HepG2 (cell line): ENCODE data around the gene PCIF1. TPM values are rescaled to one million over a fixed set of nuclear protein-coding genes. Genes with fewer than 3 reads are reported as not detected.
A peak's percentile ranks its signal among the peaks of the same experiment; 100 is the strongest.

ENCODE experiments used
- CCDC6 ChIP-seq: sonication (generic); formaldehyde crosslinking; IDR thresholded peaks from 2 replicates; pipeline ENCODE4 v1.8.1; 2022; ENCODE audit warnings: mild to moderate bottlenecking, missing genetic modification reagents, moderate library complexity
- JUN ChIP-seq: sonication (generic); formaldehyde crosslinking; IDR thresholded peaks from 2 replicates; pipeline ENCODE4 v1.4.0; 2020; ENCODE audit warnings: mild to moderate bottlenecking, missing genetic modification reagents
- KDM2A ChIP-seq: sonication (generic); formaldehyde crosslinking; IDR thresholded peaks from 2 replicates; pipeline ENCODE4 v1.4.0; 2020; ENCODE audit warnings: low read depth, missing genetic modification reagents, borderline replicate concordance
- MAFF ChIP-seq: IDR thresholded peaks from 2 replicates; pipeline ENCODE4 v1.6.1; 2011; ENCODE audit warnings: low read depth, low read length, improper control_type of control experiment
- MATR3 ChIP-seq: sonication (generic); formaldehyde crosslinking; IDR thresholded peaks from 2 replicates; pipeline ENCODE4 v1.4.0; 2020; ENCODE audit warnings: missing genetic modification reagents
- MYNN ChIP-seq: sonication (generic); formaldehyde crosslinking; IDR thresholded peaks from 2 replicates; pipeline ENCODE4 v1.4.0; 2020; ENCODE audit warnings: mild to moderate bottlenecking, low read depth, missing genetic modification reagents
- NCOA2 ChIP-seq: sonication (generic); formaldehyde crosslinking; IDR thresholded peaks from 2 replicates; pipeline ENCODE4 v1.8.0; 2022; ENCODE audit warnings: inconsistent platforms
- NFE2L1 ChIP-seq: sonication (generic); formaldehyde crosslinking; IDR thresholded peaks from 2 replicates; pipeline ENCODE4 v1.4.0; 2020; ENCODE audit warnings: missing genetic modification reagents, mild to moderate bottlenecking, borderline replicate concordance
- PPARG ChIP-seq: conservative IDR thresholded peaks from 2 replicates; pipeline ENCODE4 v1.6.1; 2016; ENCODE audit warnings: missing biosample characterization, missing genetic modification reagents
- ZNF44 ChIP-seq: sonication (generic); formaldehyde crosslinking; IDR thresholded peaks from 2 replicates; pipeline ENCODE4 v1.5.1; 2020; ENCODE audit warnings: mild to moderate bottlenecking, missing genetic modification reagents
- ZNF569 ChIP-seq: sonication (generic); formaldehyde crosslinking; IDR thresholded peaks from 2 replicates; pipeline ENCODE4 v1.5.0; 2020; ENCODE audit warnings: mild to moderate bottlenecking, missing genetic modification reagents, moderate library complexity, borderline replicate concordance
- ZNF678 ChIP-seq: sonication (generic); formaldehyde crosslinking; IDR thresholded peaks from 2 replicates; pipeline ENCODE4 v1.4.0; 2020; ENCODE audit warnings: mild to moderate bottlenecking, missing genetic modification reagents
- ZNF747 ChIP-seq: sonication (generic); formaldehyde crosslinking; IDR thresholded peaks from 2 replicates; pipeline ENCODE4 v1.8.1; 2023; ENCODE audit warnings: missing genetic modification reagents, mild to moderate bottlenecking, borderline replicate concordance
- polyA plus RNA-seq, 8 experiments: library from polyadenylated mRNA; depleted of rRNA in 3 of 8; stranded (reverse) in 7 of 8; unstranded in 1 of 8; fragments of >200 nt; fragmentation: Illumina TruSeq in 4 of 8; extraction: Trizol in 4 of 8; gene quantifications; 2 replicates each; pipeline versions ENCODE4 v1.2.1 to v1.2.3, GENCODE V29; 2011 to 2016; ENCODE audit warnings: low read depth in 4 of 8, missing spikeins in 1 of 8, mixed read lengths in 1 of 8; ENCODE audit not compliant: insufficient read depth in 1 of 8
- total RNA-seq, 5 experiments: library from RNA; depleted of rRNA; stranded (reverse); fragments of >200 nt; fragmentation: Illumina TruSeq; extraction: Trizol; gene quantifications; 2 replicates each; pipeline ENCODE4 v1.2.3, GENCODE V29; 2016; ENCODE audit warnings: low read depth in 1 of 5
- TF ChIP-seq, protein P1 (sequence below): IDR thresholded peaks from 2 replicates; pipeline ENCODE4 v1.6.1; 2016; ENCODE audit warnings: missing compliant biosample characterization, missing genetic modification reagents, borderline replicate concordance
- TF ChIP-seq, protein P2 (sequence below): sonication (generic); formaldehyde crosslinking; IDR thresholded peaks from 2 replicates; pipeline ENCODE4 v1.8.1; 2023; ENCODE audit warnings: mild to moderate bottlenecking, moderate library complexity, missing genetic modification reagents
- TF ChIP-seq, protein P3 (sequence below): sonication (generic); formaldehyde crosslinking; conservative IDR thresholded peaks from 2 replicates; pipeline ENCODE4 v1.4.0; 2020; ENCODE audit warnings: mild to moderate bottlenecking, missing genetic modification reagents, moderate library complexity
- TF ChIP-seq, protein P4 (sequence below): sonication (generic); formaldehyde crosslinking; IDR thresholded peaks from 2 replicates; pipeline ENCODE4 v1.8.0; 2022; ENCODE audit warnings: mild to moderate bottlenecking, missing genetic modification reagents, moderate library complexity
- TF ChIP-seq, protein P5 (sequence below): sonication (generic); formaldehyde crosslinking; IDR thresholded peaks from 2 replicates; pipeline ENCODE4 v1.4.0; 2020; ENCODE audit warnings: missing genetic modification reagents
- TF ChIP-seq, protein P6 (sequence below): sonication (generic); formaldehyde crosslinking; IDR thresholded peaks from 2 replicates; pipeline ENCODE4 v1.4.0; 2020; ENCODE audit warnings: missing genetic modification reagents, mild to moderate bottlenecking, borderline replicate concordance

PCIF1 gene
- total and polyA plus RNA-seq, 2 of the 13 experiments (the other 11 are each of a cell fraction or from before 2014, with no cell fraction given) = 20.9 to 24.4 TPM

DNA sequence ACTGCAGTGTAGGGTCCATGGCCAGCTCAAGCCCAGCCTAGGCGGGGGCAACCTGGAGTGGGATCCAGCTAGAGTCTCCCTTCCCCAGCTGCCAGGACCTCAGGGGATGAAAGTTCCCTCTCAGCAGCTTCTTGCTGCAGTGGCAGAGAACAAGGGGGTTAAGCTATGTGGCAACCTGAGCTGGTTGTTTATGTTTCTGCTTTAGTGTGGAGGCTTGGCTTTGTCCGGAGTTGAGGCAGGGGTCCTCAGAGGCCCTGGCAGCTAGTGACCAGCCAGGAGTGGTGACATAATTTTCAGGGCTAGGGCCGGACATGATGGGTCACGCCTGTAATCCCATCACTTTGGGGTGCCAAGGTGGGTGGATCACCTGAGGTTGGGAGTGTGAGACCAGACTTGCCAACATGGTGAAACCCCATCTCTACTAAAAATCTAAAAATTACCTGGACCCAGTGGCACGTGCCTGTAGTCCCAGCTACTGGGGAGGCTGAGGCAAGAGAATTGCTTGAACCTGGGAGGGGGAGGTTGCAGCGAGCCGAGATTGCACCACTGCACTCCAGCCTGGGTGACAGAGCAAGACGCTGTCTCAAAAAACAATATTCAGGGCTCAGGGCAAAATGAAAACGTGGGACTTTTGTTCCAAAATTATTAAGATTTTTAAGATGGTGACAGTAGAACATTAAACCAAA is 8.5 kb upstream of the PCIF1 start (continued):
- TF ChIP-seq, protein P1, sequence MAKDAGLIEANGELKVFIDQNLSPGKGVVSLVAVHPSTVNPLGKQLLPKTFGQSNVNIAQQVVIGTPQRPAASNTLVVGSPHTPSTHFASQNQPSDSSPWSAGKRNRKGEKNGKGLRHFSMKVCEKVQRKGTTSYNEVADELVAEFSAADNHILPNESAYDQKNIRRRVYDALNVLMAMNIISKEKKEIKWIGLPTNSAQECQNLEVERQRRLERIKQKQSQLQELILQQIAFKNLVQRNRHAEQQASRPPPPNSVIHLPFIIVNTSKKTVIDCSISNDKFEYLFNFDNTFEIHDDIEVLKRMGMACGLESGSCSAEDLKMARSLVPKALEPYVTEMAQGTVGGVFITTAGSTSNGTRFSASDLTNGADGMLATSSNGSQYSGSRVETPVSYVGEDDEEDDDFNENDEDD (CRISPR knock-in tag) = no peak
- TF ChIP-seq ZNF678 (CRISPR knock-in tag) (no peak), ZNF44 (CRISPR knock-in tag) (no peak), MAFF (no peak), JUN (CRISPR knock-in tag) (no peak), ZNF747 (CRISPR knock-in tag) (0 out of 2 replicates have a peak, but pooled peaks have one; percentile 50), MATR3 (CRISPR knock-in tag) (no peak), NCOA2 (CRISPR knock-in tag) (no peak), NFE2L1 (CRISPR knock-in tag) (no peak), PPARG (CRISPR knock-in tag) (no peak), KDM2A (CRISPR knock-in tag) (no peak), ZNF569 (no peak), MYNN (CRISPR knock-in tag) (no peak), CCDC6 (CRISPR knock-in tag) (no peak)
- TF ChIP-seq, protein P2, sequence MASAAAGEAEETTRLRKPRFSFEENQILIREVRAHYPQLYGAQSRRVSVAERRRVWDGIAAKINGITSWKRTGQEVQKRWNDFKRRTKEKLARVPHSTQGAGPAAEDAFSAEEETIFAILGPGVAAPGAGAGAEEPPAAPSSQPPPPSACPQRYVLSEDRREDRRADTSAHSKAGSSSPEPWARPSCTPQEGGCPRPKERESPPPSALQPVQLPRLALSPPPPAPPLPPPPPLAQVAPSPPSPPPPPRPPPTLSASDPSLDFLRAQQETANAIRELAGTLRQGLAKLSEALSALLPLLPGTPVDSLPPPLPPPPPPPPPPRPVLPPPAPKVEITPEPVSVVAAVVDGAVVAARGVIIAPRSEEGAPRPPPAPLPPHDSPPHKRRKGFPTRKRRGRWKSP (CRISPR knock-in tag) = 0 out of 2 replicates have a peak, but pooled peaks have one; percentile 35
- TF ChIP-seq, protein P3, sequence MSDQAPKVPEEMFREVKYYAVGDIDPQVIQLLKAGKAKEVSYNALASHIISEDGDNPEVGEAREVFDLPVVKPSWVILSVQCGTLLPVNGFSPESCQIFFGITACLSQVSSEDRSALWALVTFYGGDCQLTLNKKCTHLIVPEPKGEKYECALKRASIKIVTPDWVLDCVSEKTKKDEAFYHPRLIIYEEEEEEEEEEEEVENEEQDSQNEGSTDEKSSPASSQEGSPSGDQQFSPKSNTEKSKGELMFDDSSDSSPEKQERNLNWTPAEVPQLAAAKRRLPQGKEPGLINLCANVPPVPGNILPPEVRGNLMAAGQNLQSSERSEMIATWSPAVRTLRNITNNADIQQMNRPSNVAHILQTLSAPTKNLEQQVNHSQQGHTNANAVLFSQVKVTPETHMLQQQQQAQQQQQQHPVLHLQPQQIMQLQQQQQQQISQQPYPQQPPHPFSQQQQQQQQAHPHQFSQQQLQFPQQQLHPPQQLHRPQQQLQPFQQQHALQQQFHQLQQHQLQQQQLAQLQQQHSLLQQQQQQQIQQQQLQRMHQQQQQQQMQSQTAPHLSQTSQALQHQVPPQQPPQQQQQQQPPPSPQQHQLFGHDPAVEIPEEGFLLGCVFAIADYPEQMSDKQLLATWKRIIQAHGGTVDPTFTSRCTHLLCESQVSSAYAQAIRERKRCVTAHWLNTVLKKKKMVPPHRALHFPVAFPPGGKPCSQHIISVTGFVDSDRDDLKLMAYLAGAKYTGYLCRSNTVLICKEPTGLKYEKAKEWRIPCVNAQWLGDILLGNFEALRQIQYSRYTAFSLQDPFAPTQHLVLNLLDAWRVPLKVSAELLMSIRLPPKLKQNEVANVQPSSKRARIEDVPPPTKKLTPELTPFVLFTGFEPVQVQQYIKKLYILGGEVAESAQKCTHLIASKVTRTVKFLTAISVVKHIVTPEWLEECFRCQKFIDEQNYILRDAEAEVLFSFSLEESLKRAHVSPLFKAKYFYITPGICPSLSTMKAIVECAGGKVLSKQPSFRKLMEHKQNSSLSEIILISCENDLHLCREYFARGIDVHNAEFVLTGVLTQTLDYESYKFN = peak; percentile 30; the same call in 1 of the 2 replicates
- TF ChIP-seq, protein P4, sequence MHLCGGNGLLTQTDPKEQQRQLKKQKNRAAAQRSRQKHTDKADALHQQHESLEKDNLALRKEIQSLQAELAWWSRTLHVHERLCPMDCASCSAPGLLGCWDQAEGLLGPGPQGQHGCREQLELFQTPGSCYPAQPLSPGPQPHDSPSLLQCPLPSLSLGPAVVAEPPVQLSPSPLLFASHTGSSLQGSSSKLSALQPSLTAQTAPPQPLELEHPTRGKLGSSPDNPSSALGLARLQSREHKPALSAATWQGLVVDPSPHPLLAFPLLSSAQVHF = no peak
- TF ChIP-seq, protein P5, sequence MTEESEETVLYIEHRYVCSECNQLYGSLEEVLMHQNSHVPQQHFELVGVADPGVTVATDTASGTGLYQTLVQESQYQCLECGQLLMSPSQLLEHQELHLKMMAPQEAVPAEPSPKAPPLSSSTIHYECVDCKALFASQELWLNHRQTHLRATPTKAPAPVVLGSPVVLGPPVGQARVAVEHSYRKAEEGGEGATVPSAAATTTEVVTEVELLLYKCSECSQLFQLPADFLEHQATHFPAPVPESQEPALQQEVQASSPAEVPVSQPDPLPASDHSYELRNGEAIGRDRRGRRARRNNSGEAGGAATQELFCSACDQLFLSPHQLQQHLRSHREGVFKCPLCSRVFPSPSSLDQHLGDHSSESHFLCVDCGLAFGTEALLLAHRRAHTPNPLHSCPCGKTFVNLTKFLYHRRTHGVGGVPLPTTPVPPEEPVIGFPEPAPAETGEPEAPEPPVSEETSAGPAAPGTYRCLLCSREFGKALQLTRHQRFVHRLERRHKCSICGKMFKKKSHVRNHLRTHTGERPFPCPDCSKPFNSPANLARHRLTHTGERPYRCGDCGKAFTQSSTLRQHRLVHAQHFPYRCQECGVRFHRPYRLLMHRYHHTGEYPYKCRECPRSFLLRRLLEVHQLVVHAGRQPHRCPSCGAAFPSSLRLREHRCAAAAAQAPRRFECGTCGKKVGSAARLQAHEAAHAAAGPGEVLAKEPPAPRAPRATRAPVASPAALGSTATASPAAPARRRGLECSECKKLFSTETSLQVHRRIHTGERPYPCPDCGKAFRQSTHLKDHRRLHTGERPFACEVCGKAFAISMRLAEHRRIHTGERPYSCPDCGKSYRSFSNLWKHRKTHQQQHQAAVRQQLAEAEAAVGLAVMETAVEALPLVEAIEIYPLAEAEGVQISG (CRISPR knock-in tag) = peak; percentile 46; the same call in 1 of the 2 replicates
- TF ChIP-seq, protein P6, sequence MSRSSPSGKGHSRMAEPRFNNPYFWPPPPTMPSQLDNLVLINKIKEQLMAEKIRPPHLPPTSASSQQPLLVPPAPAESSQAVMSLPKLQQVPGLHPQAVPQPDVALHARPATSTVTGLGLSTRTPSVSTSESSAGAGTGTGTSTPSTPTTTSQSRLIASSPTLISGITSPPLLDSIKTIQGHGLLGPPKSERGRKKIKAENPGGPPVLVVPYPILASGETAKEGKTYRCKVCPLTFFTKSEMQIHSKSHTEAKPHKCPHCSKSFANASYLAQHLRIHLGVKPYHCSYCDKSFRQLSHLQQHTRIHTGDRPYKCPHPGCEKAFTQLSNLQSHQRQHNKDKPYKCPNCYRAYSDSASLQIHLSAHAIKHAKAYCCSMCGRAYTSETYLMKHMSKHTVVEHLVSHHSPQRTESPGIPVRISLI (CRISPR knock-in tag) = no peak
